ENCODE measurements around the gene TOR1AIP2.

DNA sequence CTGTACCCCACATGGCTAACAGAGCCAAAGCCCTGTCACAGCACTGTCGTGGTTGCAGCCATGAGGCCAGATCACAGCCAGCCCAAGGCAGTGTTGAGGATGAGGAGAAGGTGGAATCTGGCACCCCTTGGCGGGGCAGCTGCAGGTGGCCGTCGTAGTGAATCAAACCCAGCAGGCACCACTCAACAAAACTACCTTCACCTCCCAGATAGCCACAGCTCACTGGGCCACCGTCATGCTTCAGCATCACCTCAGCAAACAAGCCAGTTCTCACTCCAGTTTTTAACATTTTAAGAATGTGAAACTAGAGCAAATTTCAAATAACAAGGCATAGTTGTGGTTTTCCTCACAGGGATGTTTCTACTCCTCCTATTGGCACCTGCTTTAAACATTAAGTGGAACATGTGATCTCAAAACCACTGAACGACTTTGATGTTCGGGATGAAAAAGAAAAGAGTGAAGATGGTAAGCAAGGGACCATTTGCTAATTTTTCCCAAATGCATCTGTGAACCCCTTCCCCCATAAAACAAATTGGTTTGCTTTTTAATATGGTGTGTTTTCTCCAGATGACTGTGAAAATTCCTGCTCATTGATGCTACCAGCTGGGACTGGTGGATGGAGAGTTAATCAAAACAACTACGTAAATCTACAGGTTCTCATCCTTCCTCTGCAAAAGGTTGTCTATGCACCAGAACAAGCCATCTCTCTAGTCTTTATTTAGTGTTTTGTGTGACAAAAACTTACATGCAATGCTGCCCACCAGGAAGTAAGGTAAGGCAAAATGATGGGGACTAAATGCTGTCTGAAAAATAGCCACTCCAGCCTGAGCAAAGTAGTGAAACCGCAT lies 45.5 kb downstream of the TOR1AIP2 start:
- TF ChIP-seq, protein P1, sequence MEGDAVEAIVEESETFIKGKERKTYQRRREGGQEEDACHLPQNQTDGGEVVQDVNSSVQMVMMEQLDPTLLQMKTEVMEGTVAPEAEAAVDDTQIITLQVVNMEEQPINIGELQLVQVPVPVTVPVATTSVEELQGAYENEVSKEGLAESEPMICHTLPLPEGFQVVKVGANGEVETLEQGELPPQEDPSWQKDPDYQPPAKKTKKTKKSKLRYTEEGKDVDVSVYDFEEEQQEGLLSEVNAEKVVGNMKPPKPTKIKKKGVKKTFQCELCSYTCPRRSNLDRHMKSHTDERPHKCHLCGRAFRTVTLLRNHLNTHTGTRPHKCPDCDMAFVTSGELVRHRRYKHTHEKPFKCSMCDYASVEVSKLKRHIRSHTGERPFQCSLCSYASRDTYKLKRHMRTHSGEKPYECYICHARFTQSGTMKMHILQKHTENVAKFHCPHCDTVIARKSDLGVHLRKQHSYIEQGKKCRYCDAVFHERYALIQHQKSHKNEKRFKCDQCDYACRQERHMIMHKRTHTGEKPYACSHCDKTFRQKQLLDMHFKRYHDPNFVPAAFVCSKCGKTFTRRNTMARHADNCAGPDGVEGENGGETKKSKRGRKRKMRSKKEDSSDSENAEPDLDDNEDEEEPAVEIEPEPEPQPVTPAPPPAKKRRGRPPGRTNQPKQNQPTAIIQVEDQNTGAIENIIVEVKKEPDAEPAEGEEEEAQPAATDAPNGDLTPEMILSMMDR (conservative IDR thresholded peaks at IDR 0.05; ENCODE audit: low read depth, low read length): no peak
- no peak for TF ChIP-seq EZH2 (IDR thresholded peaks at IDR 0.05; ENCODE audit: borderline replicate concordance, low read depth, low read length, poor library complexity, severe bottlenecking)

Measured in A673 (cell line).